ENCODE results near the gene KIAA1328.
"Not testable (repeated sequence)": the region's sequence is repeated elsewhere in the genome, so short reads cannot be mapped to it uniquely, and the experiment has no call there.

- TF ChIP-seq CTCF, POLR2A (IDR thresholded peaks at IDR 0.05): not testable (repeated sequence)
Observed at GRCh38 chr18:36873826-36874225, 44.9 kb downstream of the KIAA1328 start.

Measured in Peyer's patch (tissue), 4 donors.